ENCODE results near the gene SEMA5B.

GRCh38 chr3:122973893-122974615, 53.5 kb downstream of the SEMA5B start:
- TF ChIP-seq EZH2 (optimal IDR thresholded peaks at IDR 0.05; ENCODE audit: low read depth, low read length) = no peak
- TF ChIP-seq CTCF (IDR thresholded peaks at IDR 0.05; ENCODE audit: low read length) = no peak
- no peak for TF ChIP-seq EZH2phosphoT487 (IDR thresholded peaks at IDR 0.05; ENCODE audit: low read length)

Data from MM.1S (cell line).